ENCODE results near the gene POLA1. TPM values are rescaled to one million over a fixed set of nuclear protein-coding genes. Genes with fewer than 3 reads are reported as not detected.

Gene POLA1
- total RNA-seq, 1 donor from 2014 or later, result 17.8 TPM

- no peak for DNase-seq (ENCODE audit: low read depth, low spot score)
Measured at GRCh38 chrX:24696294-24696693, 2.6 kb downstream of the POLA1 start.

GRCh38 chrX:24702362-24703184 lies 8.9 kb downstream of the POLA1 start:
- no peak for DNase-seq (ENCODE audit: low read depth, low spot score)

GRCh38 chrX:24703185-24703494 lies 9.4 kb downstream of the POLA1 start:
- DNase-seq (ENCODE audit: low read depth, low spot score), result no peak

GRCh38 chrX:24718771-24719170 lies 25.1 kb downstream of the POLA1 start:
- DNase-seq (ENCODE audit: low read depth, low spot score), result no peak

GRCh38 chrX:24720036-24720435 lies 26.3 kb downstream of the POLA1 start:
- no peak for DNase-seq (ENCODE audit: low read depth, low spot score)

GRCh38 chrX:24728530-24728929 lies 34.8 kb downstream of the POLA1 start:
- no peak for DNase-seq (ENCODE audit: low read depth, low spot score)

- no peak for DNase-seq (ENCODE audit: low read depth, low spot score)
Measured at GRCh38 chrX:24732766-24733500, 39.2 kb downstream of the POLA1 start.

- DNase-seq (ENCODE audit: low read depth, low spot score), result no peak
Measured at GRCh38 chrX:24741330-24741729, 47.6 kb downstream of the POLA1 start.

- no peak for DNase-seq (ENCODE audit: low read depth, low spot score)
Measured at GRCh38 chrX:24748196-24748595, 54.5 kb downstream of the POLA1 start.

GRCh38 chrX:24759786-24760185 lies 66.1 kb downstream of the POLA1 start:
- DNase-seq (ENCODE audit: low read depth, low spot score), result no peak

- no peak for DNase-seq (ENCODE audit: low read depth, low spot score)
Measured at GRCh38 chrX:24760363-24761000, 66.8 kb downstream of the POLA1 start.

GRCh38 chrX:24761306-24761705 lies 67.6 kb downstream of the POLA1 start:
- no peak for DNase-seq (ENCODE audit: low read depth, low spot score)

GRCh38 chrX:24763989-24764388 lies 70.3 kb downstream of the POLA1 start:
- DNase-seq (ENCODE audit: low read depth, low spot score), result no peak

- no peak for DNase-seq (ENCODE audit: low read depth, low spot score)
Measured at GRCh38 chrX:24767557-24767956, 73.8 kb downstream of the POLA1 start.

- no peak for DNase-seq (ENCODE audit: low read depth, low spot score)
Measured at GRCh38 chrX:24768556-24768955, 74.8 kb downstream of the POLA1 start.

GRCh38 chrX:24774650-24775049 lies 80.9 kb downstream of the POLA1 start:
- no peak for DNase-seq (ENCODE audit: low read depth, low spot score)

- no peak for DNase-seq (ENCODE audit: low read depth, low spot score)
Measured at GRCh38 chrX:24775891-24776290, 82.2 kb downstream of the POLA1 start.

GRCh38 chrX:24777660-24778059 lies 83.9 kb downstream of the POLA1 start:
- no peak for DNase-seq (ENCODE audit: low read depth, low spot score)

- no peak for DNase-seq (ENCODE audit: low read depth, low spot score)
Measured at GRCh38 chrX:24782011-24782410, 88.3 kb downstream of the POLA1 start.

GRCh38 chrX:24789047-24789446 lies 95.3 kb downstream of the POLA1 start:
- DNase-seq (ENCODE audit: low read depth, low spot score), result no peak

GRCh38 chrX:24790166-24790565 lies 96.4 kb downstream of the POLA1 start:
- DNase-seq (ENCODE audit: low read depth, low spot score), result no peak

GRCh38 chrX:24796204-24796603 lies 102.5 kb downstream of the POLA1 start:
- DNase-seq (ENCODE audit: low read depth, low spot score), result no peak

GRCh38 chrX:24799078-24799477 lies 105.4 kb downstream of the POLA1 start:
- DNase-seq (ENCODE audit: low read depth, low spot score), result no peak
